OCI-LY3 (cell line): ENCODE results near the gene TMEM240.
"Not testable (repeated sequence)": the region's sequence is repeated elsewhere in the genome, so short reads cannot be mapped to it uniquely, and the experiment has no call there.

Experiments used
- CTCF ChIP-seq: fragments of 200-600, 300-600 bp; sonication (generic); IDR thresholded peaks from 2 replicates; pipeline ENCODE4 v1.5.1; 2014; ENCODE audit warnings: antibody characterized with exemption, low read length, low read depth
- EZH2phosphoT487 ChIP-seq: fragments of 200-600 bp; shearing (Covaris generic); IDR thresholded peaks from 2 replicates; pipeline ENCODE4 v1.6.1; 2018; ENCODE audit warnings: antibody characterized with exemption, mixed run types, low read depth

GRCh38 chr1:1524750-1525383 lies 15.6 kb downstream of the TMEM240 start:
- not testable (repeated sequence) for TF ChIP-seq EZH2phosphoT487, CTCF
